ENCODE data around the gene APP.

The APP gene

DNA sequence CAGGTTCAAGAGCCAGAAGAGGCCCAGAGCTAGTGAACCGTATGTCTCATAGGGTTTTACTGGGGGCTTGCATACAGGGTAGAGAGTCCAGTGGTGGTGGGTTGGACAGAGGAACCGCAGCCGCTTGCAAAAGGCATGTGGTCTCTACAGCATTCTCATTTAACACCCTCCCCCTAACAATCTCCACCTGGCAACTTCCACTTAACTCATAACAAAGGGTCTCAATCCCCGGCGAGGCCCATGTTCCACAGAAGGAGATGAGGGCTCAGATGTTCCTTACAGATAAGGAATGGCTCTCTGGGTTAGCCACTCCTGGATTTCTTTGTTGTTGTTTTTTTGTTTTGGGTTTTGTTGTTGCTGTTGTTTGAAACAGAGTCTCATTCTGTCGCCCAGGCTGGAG, 106.1 kb downstream of the APP start:
- Histone ChIP-seq H3K27me3 (no peaks in the 10 kb centered on the region), H3K4me1 (peaks cover 17% of the 10 kb centered on the region), H3K9me3 (no peaks in the 10 kb centered on the region), H3K36me3 (no peaks in the 10 kb centered on the region; the same call in 1 of the 2 replicates), H3K4me3 (ENCODE audit: low read depth, low read length) (no peak overlapping the region)
- no peak for DNase-seq
- TF ChIP-seq, protein P1, sequence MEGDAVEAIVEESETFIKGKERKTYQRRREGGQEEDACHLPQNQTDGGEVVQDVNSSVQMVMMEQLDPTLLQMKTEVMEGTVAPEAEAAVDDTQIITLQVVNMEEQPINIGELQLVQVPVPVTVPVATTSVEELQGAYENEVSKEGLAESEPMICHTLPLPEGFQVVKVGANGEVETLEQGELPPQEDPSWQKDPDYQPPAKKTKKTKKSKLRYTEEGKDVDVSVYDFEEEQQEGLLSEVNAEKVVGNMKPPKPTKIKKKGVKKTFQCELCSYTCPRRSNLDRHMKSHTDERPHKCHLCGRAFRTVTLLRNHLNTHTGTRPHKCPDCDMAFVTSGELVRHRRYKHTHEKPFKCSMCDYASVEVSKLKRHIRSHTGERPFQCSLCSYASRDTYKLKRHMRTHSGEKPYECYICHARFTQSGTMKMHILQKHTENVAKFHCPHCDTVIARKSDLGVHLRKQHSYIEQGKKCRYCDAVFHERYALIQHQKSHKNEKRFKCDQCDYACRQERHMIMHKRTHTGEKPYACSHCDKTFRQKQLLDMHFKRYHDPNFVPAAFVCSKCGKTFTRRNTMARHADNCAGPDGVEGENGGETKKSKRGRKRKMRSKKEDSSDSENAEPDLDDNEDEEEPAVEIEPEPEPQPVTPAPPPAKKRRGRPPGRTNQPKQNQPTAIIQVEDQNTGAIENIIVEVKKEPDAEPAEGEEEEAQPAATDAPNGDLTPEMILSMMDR (IDR thresholded peaks at IDR 0.05; ENCODE audit: low read depth, low read length): no peak

DNA sequence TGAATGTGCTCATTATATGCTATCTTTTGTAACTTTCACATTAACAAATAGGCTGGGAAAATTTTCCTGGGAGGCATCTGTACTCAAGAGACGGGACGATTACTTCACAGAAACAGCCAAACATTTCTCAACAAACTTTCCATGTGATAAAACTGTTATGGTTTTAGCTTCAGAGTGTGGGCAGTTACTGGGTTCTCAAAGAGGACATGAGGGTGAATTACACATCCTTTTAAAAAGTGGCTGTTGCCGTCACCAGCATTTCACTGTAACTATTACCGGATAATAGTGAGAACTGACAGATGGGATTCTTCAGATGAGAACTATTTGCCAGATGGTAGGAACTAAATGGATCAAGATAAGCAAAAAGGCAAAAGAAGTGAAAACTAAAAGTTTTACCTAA, 109.1 kb downstream of the APP start:
- Histone ChIP-seq H3K4me3 (ENCODE audit: low read depth, low read length) (no peak overlapping the region), H3K9me3 (no peaks in the 10 kb centered on the region), H3K4me1 (peaks cover 15% of the 10 kb centered on the region), H3K36me3 (peaks cover 7% of the 10 kb centered on the region), H3K27me3 (no peaks in the 10 kb centered on the region)
- no peak for DNase-seq
- TF ChIP-seq, protein P1 (IDR thresholded peaks at IDR 0.05; ENCODE audit: low read depth, low read length): no peak

DNA sequence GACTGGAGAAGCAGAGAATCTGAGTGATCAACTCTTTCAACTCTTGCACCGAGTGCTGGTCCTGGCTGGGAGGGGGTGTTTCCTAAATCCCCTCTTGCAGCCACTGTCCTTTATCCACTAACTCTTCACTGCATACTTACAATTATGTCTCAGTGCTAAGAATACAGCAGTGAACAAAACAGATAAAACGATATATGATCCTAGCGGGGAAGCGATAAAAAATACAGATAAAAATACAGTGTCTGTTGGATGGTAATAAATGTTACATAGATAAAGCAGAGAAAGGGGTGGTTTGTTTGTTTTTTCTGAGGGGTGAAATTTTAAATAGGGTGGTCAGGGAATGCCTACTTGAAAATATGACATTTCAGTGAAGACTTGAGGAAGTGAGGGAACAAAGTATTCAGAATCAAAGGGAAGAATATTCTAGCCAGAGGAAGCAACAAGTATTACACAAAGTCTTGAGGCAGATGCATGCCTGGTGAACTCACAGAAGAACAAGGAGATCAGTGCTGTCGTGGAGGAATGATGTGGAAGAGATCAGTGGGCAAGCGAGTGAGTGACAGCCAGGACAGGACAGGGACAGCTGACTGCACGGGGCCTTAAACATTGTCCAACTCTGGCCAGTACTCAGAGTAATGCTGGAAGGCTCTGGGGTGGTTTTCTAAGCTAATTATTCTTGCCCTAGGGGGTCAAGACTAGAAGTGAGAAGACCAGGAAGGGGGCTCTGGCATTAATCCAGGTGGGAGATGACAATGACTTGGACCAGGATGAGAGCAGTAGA, 110.0 kb downstream of the APP start:
- H3K4me3 ChIP-seq (ENCODE audit: low read depth, low read length): no peak overlapping the region
- TF ChIP-seq, protein P1 (IDR thresholded peaks at IDR 0.05; ENCODE audit: low read depth, low read length): no peak
- no peaks in the 10 kb centered on the region for H3K27me3 ChIP-seq
- H3K4me1 ChIP-seq: peaks cover 17% of the 10 kb centered on the region
- H3K9me3 ChIP-seq: no peaks in the 10 kb centered on the region
- DNase-seq: no peak
- H3K36me3 ChIP-seq: peaks cover 7% of the 10 kb centered on the region

- Histone ChIP-seq H3K4me1 (peaks cover 18% of the 10 kb centered on the region), H3K9me3 (no peaks in the 10 kb centered on the region), H3K27me3 (no peaks in the 10 kb centered on the region), H3K4me3 (ENCODE audit: low read depth, low read length) (no peak overlapping the region), H3K36me3 (peaks cover 13% of the 10 kb centered on the region)
- TF ChIP-seq, protein P1 (IDR thresholded peaks at IDR 0.05; ENCODE audit: low read depth, low read length): no peak
- DNase-seq: no peak
Measured at GRCh38 chr21:26057477-26058170, 112.9 kb downstream of the APP start.

- H3K9me3 ChIP-seq: no peaks in the 10 kb centered on the region
- TF ChIP-seq, protein P1 (IDR thresholded peaks at IDR 0.05; ENCODE audit: low read depth, low read length): no peak
- DNase-seq: no peak
- no peaks in the 10 kb centered on the region for H3K27me3 ChIP-seq
- peaks cover 21% of the 10 kb centered on the region for H3K36me3 ChIP-seq
- H3K4me3 ChIP-seq (ENCODE audit: low read depth, low read length): no peak overlapping the region
- H3K4me1 ChIP-seq: peaks cover 15% of the 10 kb centered on the region
Measured at GRCh38 chr21:26055841-26056264, 114.7 kb downstream of the APP start.

GRCh38 chr21:26055010-26055409, 115.6 kb downstream of the APP start:
- Histone ChIP-seq H3K36me3 (peaks cover 26% of the 10 kb centered on the region), H3K27me3 (no peaks in the 10 kb centered on the region), H3K4me3 (ENCODE audit: low read depth, low read length) (no peak overlapping the region), H3K9me3 (no peaks in the 10 kb centered on the region), H3K4me1 (peaks cover 10% of the 10 kb centered on the region; the same call in 1 of the 2 replicates)
- no peak for DNase-seq
- TF ChIP-seq, protein P1 (IDR thresholded peaks at IDR 0.05; ENCODE audit: low read depth, low read length): no peak
